Smooth muscle cell of trachea (primary cell): Measurements from ENCODE around the gene SFR1. TPM values are rescaled to one million over a fixed set of nuclear protein-coding genes. Genes with fewer than 3 reads are reported as not detected.

ENCODE experiments used
- total RNA-seq: library from RNA; depleted of rRNA; stranded (reverse); fragments of >200 nt; gene quantifications from 2 replicates; pipeline ENCODE4 v1.2.1, GENCODE V29; 2014

SFR1 gene, protein sequence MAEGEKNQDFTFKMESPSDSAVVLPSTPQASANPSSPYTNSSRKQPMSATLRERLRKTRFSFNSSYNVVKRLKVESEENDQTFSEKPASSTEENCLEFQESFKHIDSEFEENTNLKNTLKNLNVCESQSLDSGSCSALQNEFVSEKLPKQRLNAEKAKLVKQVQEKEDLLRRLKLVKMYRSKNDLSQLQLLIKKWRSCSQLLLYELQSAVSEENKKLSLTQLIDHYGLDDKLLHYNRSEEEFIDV
- 5.5 and 16.9 TPM in 2 replicates for total RNA-seq

DNA sequence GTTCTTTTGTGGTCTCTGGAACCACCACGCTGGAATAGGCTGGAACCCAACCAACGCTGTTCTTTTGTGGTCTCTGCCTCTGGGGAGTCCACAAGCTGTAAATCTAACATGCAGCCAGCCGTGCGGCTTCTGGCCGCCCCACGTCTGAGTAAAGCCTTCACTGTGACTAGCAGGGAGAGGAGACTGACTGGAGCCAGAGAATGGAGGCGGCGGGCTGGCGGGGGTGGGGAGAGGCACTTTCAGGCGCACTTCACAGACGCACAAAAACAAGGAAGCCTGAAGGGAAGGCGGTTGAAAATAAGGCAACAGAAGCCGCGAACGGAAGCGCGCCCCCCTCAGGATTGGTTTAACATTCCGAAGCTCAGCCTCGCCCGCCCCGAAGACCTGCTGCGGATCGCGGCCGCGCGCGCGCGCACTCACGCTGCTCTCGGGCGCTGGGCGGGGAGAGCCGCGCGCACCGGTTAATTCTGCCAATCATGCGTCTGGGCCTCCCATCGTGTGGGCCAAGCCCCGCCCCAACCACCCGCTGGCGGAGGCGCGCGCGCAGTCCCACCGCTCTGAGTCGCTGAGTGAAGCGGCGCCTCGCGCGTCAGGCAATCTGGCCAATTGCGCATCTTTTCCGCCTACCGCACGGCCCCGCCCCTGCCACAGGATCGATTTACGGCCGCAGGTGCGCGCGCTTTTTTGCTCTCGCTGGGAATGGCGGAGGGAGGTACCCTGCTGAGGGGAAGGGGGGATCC, at the start of gene SFR1:
Gene SFR1, plus strand, starts transcription at position 687 of the 740 bp plus-strand sequence. Its CDS starts 13 bp downstream, at position 700.

DNA sequence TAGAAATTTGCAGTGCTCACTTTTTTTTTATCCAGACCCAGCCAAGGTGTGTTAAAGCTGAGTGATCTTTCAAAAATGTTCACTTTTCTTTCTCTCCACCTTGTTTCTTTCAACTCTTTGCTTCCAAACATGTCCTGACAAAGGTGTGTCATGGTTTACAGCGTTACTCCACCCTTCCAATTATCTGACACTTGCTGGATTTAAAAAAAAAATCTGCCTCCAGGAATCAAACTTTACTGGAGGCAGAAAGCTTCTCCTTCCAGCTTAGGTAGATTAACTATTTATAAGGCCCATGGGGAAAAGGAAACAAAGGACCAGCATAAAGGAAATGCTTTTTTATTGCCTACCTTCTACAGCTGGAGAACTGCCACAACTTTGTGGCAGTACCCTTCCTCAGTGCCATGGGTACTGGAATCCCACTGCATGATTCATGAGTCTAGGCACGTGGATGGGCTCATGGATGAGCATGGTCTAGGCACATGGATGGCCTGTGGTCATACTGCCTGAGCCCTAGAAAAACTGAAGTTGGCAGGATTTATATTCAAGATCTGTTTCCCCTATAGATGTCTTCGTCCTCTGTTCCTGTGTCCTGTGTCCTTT, 36.1 kb upstream of the SFR1 start, which contains the start of gene COL17A1:
Gene COL17A1, minus strand, starts transcription at position 80 of the 600 bp plus-strand sequence. CDS start 5,207 bp downstream, outside the sequence.

Other genes starting within 250 kb of the SFR1 start
- 46.3 and 55.4 TPM in 2 replicates for gene STN1, start 204.0 kb upstream of the SFR1 start, total RNA-seq
- gene SLK, start 155.0 kb upstream of the SFR1 start, total RNA-seq = 60.2 and 82.3 TPM in 2 replicates
- gene COL17A1, start 36.3 kb upstream of the SFR1 start, total RNA-seq = under 0.01 and 1.6 TPM in 2 replicates
- gene CFAP43, start 110.2 kb downstream of the SFR1 start, total RNA-seq = 0.15 and 0.33 TPM in 2 replicates
- gene GSTO1, start 132.7 kb downstream of the SFR1 start, total RNA-seq = 137 and 315 TPM in 2 replicates
- 3.8 and 7.9 TPM in 2 replicates for gene GSTO2, start 147.0 kb downstream of the SFR1 start, total RNA-seq
- gene ITPRIP, start 216.3 kb downstream of the SFR1 start, total RNA-seq = 9.6 and 15.2 TPM in 2 replicates
- 0.58 and 0.83 TPM in 2 replicates for gene CFAP58, start 231.7 kb downstream of the SFR1 start, total RNA-seq